ENCODE data around the gene PMEPA1.

Gene PMEPA1

DNA sequence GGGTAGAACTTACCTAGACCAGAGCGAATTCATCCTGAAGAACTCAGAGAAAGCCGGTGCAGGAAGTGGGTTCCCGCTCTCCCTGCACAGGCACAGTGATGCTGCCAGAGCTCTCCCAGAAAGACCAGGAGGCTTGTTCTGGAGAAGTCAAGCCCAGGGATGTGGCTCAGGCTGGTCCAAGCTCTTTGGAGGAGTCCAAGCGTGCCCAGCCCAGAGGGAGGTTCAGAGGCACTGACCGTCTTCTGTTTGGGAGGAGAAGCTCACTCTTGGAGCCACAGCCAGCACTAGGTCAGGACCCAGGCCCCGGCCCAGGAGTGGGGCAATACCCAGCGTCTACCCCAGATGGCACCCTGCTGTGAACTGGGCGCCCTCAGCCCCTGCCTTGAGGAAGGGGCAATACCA lies 1.5 kb upstream of the PMEPA1 start:
- DNase-seq, result no peak

DNA sequence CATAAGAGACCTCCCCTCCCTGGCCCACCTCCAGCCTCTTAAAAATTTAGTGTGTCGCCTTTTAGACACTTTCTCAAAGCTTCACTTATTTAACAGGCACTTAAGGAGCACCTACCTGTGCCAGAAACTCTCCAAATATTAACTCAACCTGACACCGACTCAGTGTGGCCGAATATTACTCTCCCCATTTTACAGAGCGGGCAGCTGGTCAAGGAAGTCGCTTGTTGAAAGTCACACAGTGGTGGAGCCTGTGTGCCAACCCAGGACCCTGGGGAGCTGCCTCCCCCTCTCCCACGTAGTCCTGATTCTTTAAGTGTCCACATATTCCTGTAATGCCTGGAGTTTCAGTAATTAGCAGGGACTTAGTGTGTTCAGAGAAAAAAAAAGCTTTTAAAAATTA lies 1.0 kb upstream of the PMEPA1 start:
- DNase-seq, result no peak

DNA sequence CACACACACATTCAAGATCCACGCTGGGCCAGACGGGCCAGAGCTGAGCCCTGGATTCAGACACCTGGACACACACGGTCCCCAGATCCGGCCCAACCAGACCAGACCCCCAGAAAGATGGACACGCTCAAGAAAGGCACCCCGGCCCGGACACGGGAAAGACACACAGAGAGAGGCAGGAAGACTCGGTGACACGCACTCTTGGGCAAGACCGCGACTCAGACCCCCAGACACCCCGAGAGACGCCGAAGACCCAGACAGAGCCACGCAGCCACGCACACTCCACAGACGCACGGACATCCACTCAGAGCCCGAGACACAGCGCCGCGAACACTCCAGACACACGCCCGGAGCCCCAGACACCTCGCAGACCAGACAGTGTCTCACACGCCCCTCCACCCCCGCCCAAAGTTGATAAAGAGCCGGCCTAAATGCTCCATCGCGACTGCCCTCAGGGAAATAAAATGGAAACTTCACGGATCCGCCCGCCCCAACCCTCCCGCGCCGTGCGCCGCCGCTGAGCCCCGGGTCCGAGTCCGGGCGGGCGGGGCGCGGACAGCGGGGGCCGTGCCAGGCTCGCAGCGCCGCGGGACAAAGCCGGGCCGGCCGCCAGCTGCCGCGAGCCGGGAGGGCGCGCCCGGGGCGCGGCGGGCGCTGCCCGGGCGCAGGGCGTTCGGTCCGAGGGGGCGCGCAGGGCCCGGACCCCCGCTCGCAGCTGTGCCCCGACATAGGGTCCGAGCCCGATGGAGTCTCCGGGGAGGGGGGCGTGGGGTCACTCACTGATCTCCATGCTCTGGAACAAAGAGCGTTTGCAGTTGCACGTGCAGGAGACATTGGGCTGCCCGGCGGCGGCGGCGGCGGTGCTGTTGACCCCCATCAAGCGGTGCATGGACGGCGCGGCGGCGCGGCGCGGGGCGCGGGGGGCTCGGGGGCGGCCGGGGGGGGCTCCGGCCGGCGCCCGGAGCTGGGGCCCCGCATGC lies 831 bp downstream of the PMEPA1 start:
- DNase-seq, result no peak

DNA sequence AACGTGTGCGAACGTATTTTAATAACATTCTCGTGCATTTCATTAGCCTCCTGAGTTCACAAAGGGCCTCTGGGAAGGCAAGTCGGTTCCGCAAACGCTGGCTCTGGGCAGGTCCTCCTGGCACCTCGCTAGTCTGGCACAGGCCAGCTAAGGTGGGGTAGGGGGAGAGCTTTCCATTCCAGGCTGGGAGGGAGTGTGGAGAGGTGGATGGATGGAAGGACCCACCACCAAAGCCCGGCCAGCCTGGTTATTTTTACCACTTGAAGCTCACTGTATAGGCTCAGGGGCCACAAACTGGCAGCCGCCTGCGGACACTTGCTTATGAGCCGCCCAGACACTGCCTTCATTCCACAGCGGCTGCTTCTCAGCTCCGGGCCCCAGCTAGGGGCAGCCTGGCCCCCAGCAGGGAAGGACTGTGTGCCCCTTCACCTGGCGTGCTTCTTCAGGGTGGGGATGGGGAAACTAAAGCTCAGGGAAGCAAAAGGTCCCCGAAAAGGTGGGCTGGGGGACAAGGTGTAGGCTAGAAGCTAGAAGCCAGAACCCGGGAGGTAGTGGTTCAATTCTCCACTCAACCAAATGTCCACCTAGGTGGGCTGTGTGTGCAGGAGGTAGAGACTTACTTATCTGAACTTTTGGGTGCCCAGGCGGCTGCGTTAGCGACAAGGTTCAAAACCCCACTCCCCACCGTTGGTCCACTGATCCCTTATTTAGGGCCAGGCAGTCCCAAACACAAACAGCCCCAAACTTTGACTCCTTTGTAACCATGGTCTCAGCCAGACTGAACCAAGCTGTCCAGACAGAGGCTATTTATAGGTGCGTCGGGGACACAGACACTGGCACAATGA lies 1.7 kb downstream of the PMEPA1 start:
- no peak for DNase-seq

DNA sequence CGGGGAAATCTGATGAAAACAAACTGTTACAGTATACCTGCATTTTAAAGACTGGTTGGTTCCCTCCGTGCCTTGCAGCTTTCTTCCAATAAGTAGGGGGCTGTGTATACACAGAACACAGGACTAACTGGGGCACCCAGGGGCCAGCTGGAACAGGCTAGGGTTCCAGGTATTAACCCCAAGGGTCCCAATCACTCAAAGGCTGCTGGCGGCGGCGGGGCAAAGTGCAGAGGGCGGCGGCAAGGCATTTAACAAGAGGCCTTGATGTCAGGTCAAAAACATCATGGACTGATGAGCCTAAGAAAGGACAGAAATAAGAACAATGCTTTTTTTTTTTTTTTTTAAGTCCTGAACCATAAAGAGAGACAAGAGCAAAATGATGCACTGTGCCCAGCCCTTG lies 2.5 kb downstream of the PMEPA1 start:
- no peak for DNase-seq

DNA sequence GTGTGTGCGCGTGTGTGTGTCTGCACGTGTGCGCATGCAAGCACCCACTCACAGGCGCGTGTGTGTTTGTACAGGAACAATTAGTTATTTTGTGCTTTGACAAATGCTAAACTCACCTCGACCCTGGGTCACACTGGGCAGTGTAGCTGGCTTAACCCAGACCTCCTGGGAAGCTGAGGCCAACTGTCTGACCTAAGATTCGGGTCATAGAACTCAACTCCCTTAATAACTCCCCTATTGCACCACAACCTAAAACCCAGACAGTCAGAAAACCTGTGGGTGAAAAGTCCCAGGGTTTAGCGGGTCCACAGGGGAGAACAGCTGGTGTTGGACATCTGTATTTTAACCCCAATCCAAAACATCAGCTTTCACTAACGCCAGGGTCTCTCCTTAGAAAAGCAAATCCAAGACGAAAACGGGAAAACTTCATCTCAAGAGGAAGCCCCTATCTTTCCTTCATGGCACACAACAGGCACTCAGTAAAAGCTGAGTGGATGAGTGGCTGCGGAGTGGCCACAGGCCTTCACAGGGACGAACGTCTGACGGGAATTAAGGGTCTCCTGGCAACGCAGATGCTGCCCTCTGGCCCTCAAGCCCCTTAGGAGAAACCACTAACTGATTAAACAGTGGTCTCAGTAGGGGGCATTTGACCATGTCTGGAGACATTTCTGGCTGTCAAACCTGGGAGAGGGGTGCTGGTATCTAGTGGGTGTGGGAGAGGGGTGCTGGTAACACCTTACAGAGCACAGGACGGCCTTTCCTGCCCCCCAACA lies 4.5 kb downstream of the PMEPA1 start:
- no peak for DNase-seq

DNA sequence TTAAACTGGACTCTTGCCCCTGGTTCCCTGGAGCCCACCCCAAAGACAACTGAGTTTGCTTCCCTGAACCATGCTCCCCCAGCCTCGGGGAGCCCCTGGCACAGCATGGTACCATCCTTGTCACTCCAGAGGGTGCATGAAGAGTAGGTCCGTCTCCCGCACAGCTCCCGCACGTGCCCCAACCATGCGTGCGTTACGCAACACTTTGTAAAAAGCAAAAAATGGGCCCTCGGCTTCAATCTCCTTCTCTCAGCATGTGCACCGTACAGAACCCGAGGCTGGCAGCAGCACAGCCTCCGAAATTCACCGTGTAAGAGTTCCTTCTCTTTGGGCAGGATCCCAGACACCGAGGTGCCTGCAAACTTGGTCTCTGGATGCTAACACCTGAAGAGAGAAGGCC lies 5.6 kb downstream of the PMEPA1 start:
- DNase-seq, result no peak

DNA sequence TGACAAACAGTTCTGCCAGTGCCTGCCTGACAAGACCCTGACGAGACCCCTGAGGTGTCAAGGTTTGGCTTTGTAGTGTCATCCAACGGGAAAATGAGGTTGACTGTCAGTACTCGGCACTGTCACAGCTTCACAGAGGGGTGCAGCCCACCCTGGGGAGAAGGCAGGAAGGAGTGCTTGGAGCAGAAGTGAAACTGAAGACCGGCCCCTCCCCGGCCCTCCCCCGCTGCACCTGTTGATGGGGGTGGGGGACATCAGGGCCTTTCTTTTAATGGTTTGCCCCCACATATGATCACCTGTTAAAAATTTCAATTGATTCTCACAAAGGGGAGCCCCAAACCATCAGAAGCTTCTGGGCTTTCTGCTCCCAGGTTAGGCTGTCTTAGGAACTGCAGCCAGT lies 6.8 kb downstream of the PMEPA1 start:
- no peak for DNase-seq

DNA sequence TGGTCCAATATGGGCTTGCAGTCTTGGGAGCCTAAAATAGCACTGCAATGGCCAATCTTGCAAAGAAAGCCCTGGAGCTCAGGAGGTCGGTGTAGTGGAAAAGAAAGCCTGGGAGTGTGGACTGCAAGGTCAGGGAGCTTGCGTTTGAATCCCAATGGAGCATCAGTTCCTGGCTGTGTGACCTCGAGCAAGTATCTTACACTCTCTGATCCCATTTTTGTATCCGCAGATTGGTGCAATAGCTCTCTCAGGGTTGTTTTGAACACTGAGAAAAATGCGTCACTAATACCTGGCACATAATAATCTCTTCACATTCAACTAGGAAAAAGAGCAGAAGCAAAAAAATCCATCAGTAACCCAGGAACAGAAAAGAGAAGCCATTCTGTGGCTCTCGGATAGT lies 7.3 kb downstream of the PMEPA1 start:
- DNase-seq, result no peak

DNA sequence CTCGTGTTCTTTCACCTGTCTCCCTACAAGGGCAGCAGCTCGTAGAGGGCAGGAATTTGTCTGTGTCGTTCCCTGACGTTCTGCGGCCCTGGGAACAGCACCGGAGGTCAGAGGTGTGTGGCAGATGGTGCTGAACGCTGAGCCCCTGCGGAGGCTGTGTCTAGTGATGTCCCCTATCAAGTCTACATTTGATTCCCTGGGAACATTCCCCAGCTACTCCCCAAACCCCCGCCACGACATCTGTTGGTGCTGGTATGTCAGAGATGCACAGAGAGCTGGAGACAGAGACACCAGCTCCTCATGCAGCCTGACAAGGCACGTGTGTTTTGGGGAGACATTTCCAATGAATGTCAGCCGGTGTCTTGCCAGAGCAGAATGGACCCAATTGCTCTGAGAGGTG lies 7.7 kb downstream of the PMEPA1 start:
- no peak for DNase-seq

DNA sequence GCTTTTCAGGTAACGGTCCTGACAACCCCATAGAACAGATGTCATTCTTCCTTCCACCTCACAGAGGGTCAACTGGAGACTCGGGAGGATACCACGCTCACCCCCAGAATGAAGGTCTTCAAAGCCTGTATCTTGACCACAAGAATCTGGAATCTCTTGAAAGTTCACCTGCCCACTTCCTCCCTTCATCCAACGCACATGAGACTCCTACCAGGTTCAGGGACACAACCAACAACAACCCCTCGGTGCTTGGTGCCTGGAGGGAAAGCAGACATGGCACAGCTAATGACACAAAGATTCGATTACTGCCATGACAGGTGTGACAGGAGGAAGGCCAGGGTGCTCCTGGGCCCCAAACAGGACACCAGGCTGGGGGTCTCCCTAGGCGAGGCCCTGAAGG lies 8.2 kb downstream of the PMEPA1 start:
- no peak for DNase-seq

DNA sequence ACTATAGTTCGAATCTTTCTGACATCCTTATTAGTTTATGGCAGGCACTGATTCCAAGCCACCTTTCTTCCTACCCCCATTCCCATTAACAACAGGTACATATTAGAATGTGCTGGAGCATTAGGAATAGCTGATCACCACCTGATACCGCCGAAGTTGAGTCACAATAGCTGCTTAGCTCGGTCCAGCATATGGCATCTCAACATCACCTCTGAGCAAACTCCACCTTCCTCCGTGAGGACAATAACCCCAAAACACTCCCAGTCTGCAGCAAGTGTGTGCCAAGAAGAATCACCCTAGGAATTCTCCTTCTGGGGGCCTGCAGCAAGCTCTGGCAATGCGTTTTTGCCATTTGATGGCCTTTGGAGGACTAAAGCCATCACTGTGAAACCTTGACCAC lies 8.7 kb downstream of the PMEPA1 start:
- no peak for DNase-seq

DNA sequence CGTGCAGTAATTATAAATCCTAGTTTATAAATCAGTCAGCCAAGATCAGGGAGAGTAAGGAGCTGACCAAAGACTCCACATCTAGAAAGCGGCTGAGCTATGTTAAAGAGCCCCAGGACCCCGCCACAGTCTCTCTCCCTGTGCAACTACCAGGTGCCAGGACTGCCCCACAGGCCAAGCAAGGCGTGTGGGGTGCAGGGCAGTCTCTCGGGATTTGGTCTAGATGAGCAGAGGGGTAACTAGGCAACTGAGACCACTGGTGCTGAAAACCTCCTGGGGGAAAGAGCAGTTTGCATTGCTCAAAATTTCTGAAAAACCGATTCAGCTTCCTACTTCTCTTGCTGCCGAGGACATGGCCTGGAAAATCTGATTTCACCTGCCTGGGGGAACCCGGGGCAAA lies 10.4 kb downstream of the PMEPA1 start:
- no peak for DNase-seq

DNA sequence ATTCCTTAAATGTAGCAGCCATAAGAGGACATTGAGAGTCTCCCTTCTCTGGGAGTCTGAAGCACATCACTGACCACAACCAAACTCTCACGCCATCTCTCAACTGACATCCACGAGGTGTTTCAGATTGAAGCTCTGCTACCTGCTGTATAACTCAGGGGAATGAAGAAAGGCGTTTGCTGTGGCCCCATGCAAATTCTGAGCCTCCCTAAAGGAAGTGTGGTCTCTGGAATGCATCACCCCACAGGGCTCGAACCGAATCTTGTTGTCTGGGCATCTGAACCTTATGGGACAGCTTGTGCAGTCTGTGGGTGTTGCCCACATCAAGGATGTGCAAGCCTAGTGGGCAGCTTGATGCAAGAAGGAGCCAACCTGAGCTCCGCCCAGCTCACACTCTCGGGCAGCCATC lies 10.9 kb downstream of the PMEPA1 start:
- DNase-seq, result no peak

DNA sequence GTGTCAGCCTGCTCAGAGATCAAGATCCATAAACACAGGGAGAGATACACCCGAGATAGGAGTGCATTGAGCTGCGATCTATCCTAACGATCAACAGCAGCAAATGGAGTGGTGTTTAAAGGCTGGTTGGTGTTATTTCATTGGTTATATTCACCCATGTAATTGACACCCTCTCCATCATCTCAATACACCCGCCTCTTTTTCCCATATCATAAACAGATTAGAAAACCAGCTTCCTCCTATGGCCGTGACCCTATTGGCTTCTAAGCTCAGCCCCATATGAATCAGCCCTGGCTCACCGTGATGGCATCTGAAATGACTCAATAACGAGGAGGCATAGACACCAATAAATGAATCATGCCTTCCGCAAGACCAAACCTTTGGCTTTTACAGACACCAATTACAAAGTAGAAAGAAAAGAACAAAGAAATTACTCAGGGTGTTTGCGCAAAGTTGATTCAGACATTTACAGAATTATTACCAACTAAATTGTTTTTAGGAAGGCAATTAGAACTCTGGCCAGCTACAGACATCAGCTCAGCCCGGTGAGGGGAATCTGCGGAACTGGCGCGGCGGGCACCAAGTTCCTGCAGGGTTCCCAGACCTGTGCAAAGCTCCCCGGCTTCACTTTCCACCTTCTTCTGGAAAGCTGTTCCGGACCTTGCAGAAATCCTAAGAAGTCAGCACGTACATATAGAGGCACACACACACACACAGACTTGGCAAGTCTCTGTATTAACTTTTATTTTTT lies 11.5 kb downstream of the PMEPA1 start:
- DNase-seq, result no peak

DNA sequence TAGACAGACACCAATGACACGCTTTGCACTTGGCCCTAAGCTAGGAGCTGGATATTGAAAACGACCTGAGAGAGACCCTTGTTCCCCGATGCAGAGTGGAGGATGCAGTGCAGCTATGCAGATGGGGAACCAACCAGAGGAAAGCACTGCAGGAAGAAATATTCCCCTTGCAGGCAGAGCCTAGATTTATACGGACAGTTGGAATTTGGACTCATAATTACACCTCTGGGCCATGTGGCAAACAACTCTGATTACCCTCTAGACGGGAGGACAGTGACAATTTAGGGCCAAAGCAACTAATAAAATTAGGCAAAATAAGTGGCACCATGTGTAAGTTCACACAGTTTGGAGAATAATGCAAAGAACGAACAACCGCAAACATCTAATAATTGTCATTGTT lies 12.3 kb downstream of the PMEPA1 start:
- no peak for DNase-seq

DNA sequence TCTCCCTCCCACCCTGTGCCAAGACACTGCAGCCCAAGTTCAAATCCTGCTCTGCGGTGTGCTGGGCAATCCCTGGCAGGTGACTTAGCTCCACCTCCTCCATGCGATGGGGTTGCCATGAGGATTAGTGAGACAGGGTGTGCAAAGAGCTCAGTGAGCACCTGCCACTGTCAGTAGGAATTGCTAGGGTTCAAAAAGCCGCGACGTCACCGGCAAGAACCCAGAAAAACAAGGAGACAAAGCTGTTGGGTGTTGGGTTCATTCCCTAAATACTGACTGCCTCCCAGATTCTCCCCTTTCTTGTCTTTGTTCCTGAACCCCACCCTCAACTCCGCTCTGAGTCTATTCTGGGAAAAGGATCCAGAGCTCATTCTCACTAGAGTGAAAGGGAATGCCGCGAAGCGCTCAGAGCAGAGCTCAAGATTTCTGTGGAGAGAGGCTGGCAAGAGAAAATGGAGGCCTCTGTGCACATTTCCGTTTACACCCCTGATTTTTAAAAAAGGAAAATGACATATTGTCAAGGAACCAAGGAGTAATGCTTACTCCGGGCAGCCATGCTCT lies 13.3 kb downstream of the PMEPA1 start:
- DNase-seq, result no peak

DNA sequence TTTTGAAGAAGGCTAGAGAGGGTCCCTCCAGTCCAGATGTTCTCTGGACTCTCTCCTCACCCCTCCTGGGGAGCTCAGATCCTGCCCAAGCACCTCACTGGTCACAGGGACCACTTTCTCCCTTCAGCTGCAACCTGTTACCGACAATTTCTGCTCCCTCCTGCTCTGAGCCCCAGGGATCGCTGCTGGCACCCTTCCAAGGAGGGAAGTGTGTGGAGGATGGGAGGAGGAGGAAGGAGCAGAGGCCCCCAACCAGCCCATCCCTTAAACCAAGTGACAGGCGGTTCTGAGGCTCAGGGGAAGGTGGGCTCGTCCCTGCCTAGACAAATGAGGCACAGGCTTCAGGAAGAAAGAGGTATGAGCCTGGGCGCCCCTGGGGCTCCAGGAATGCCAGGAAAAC lies 13.9 kb downstream of the PMEPA1 start:
- DNase-seq, result no peak

DNA sequence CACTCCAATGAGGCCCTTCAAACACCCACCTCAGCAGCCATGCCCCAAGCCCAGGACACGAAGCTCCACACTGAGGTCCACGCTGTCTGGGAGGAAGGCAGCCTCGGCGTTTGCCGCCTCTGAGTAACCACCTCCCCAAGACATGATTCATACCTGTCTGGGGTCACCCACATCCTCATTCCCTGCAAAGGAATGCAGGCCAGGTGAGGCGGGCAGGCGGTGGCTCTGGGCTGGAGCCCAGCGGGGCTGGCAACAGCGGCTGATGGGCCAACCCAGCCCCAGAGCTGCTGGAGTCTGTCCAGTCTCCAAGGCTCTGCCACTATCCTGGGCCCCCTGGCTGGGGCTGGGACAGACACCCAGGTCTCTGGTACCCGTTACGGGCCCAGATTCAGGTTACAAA lies 14.8 kb downstream of the PMEPA1 start:
- no peak for DNase-seq

DNA sequence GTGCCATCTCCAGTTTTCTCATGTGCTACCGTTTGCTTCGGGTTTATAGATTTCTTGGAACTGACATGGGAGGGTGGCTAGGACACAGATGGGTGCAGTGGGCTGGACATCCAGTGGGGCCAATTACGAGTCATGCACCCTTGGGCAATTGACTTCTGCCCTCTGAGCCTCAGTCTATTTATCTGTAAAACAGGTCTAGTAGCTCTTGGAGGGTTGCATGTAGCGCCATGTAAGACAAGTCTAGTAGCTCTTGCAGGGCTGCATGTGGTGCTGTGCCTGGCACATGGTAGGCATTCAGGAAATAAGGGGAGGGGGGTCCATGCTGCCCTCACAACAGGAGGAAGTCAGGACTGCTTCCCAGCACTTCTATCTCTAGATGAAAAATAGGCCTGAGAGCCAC lies 15.3 kb downstream of the PMEPA1 start:
- DNase-seq, result no peak

DNA sequence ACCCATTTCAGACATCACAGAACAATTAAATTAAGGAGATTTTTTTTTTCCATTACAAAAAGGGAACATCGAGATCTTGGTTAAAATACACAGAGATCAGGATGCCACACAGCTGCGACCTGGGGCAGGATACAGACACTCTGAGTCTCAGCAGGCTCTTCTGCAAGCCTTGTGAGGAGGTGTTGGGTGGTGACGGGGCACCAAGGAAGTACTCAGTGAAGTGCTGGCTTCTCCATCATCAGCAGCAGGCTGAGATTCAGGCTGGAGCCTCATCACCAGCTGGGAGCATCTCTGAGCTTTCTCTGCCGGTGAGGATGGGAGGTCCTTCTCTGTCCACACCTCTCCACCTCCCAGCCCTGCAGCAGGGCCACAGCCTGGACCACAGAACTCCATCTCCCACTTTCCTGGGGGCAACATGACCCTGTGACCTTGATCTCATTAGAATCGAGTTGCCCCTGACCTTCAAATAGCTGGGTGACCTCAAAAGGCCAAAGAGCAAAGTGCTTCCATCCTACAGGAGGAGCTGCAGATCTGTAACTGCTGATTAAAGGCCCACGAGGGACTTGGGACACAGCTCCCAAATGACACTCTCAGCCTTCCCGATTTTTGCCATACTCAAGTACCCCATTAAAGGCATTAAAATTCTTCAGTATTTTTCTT lies 16.0 kb downstream of the PMEPA1 start:
- DNase-seq, result no peak
